HG02884 (cell line): Measurements from ENCODE around the gene CHIC2.
"Not testable (repeated sequence)": the region's sequence is repeated elsewhere in the genome, so short reads cannot be mapped to it uniquely, and the experiment has no call there.

Source experiments
- ATAC-seq: cut with Tn5 transposase; IDR thresholded peaks from one replicate; pipeline ENCODE4 v1.9.1; 2021; ENCODE audit warnings: mild to moderate bottlenecking, moderate library complexity; ENCODE audit not compliant: unreplicated experiment

CHIC2 gene

GRCh38 chr4:54061873-54062272 is 2.5 kb downstream of the CHIC2 start:
- ATAC-seq = no peak

GRCh38 chr4:54061067-54061466 is 3.3 kb downstream of the CHIC2 start:
- no peak for ATAC-seq

- no peak for ATAC-seq
These were observed 4.3 kb downstream of the CHIC2 start for GRCh38 chr4:54060116-54060515.

- no peak for ATAC-seq
These were observed 6.2 kb downstream of the CHIC2 start for GRCh38 chr4:54058171-54058570.

- no peak for ATAC-seq
These were observed 8.0 kb downstream of the CHIC2 start for GRCh38 chr4:54056360-54056759.

- no peak for ATAC-seq
These were observed 8.9 kb downstream of the CHIC2 start for GRCh38 chr4:54055494-54055893.

GRCh38 chr4:54054501-54054900 is 9.9 kb downstream of the CHIC2 start:
- ATAC-seq = no peak

GRCh38 chr4:54053322-54053721 is 11.1 kb downstream of the CHIC2 start:
- ATAC-seq = not testable (repeated sequence)

- no peak for ATAC-seq
These were observed 14.0 kb downstream of the CHIC2 start for GRCh38 chr4:54050214-54050904.

GRCh38 chr4:54043630-54044029 is 20.8 kb downstream of the CHIC2 start:
- ATAC-seq = not testable (repeated sequence)

- ATAC-seq = no peak
These were observed 22.5 kb downstream of the CHIC2 start for GRCh38 chr4:54041933-54042332.

- ATAC-seq = no peak
These were observed 23.3 kb downstream of the CHIC2 start for GRCh38 chr4:54041100-54041499.

GRCh38 chr4:54038056-54038455 is 26.3 kb downstream of the CHIC2 start:
- no peak for ATAC-seq

GRCh38 chr4:54036184-54036583 is 28.2 kb downstream of the CHIC2 start:
- ATAC-seq = no peak

- ATAC-seq = no peak
These were observed 31.8 kb downstream of the CHIC2 start for GRCh38 chr4:54032558-54033135.

GRCh38 chr4:54027311-54027710 is 37.1 kb downstream of the CHIC2 start:
- no peak for ATAC-seq

GRCh38 chr4:54025582-54025981 is 38.8 kb downstream of the CHIC2 start:
- ATAC-seq = no peak

- not testable (repeated sequence) for ATAC-seq
These were observed 41.4 kb downstream of the CHIC2 start for GRCh38 chr4:54023019-54023418.

- ATAC-seq = no peak
These were observed 46.4 kb downstream of the CHIC2 start for GRCh38 chr4:54017974-54018373.

- ATAC-seq = no peak
These were observed 47.1 kb downstream of the CHIC2 start for GRCh38 chr4:54017308-54017707.

- no peak for ATAC-seq
These were observed 47.9 kb downstream of the CHIC2 start for GRCh38 chr4:54016504-54016903.

- no peak for ATAC-seq
These were observed 48.9 kb downstream of the CHIC2 start for GRCh38 chr4:54015423-54016030.
